ENCODE results near the gene FGF21.

The FGF21 gene

DNA sequence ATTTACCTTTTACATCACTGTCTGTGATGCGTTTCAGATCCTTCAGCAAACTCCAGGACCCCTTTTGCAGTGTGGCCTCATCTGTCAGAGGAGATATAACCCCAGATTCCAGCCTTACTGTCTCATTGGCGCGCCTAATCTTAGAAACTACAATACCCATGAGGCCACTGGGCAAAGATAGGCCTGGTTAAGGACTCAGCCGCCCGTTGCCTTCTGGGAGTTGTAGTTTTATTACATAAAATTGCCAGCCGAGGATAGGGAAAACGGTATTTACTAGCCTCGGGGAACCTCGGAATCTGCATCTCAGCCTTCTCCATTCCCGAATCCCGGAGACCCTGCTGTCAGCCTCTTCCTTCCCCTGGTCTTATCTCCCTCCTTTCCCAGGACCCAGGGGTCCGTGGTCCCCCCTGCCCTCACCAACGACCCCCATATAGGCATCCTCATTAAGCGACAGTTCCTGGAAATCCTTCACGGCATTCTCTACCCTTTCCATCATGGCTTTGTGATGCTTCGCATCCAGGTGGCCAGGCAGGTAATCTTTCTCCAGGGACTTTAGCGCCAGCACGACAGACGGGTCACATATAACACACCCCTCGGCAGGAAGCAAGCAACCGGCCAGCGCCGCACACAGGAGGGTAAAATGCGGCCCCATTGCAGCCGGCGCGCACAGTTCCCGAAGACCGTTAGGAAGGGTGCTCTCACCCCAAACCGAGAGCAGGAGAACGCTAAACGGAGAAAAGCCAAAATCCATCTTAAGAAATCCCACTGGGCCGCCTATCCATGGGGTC, 9.9 kb upstream of the FGF21 start:
- TF ChIP-seq EZH2 (IDR thresholded peaks at IDR 0.05) = no peak
- TF ChIP-seq FOXP2 (optimal IDR thresholded peaks at IDR 0.05; ENCODE audit: control extremely low read depth, extremely low read length, insufficient read depth) = no peak
- TF ChIP-seq POLR2AphosphoS5 (IDR thresholded peaks at IDR 0.05; ENCODE audit: borderline replicate concordance, low read depth, low read length) = no peak
- H3K4me3 ChIP-seq = no peak overlapping the region

GRCh38 chr19:48746110-48746509, 9.2 kb upstream of the FGF21 start:
- DNase-seq (ENCODE audit: low read depth, low spot score) = no peak
- H3K4me3 ChIP-seq = no peak overlapping the region
- peak overlapping the region; percentile 77 for H3K27ac ChIP-seq
- TF ChIP-seq FOXP2 (optimal IDR thresholded peaks at IDR 0.05; ENCODE audit: control extremely low read depth, extremely low read length, insufficient read depth) (no peak), EZH2 (IDR thresholded peaks at IDR 0.05) (no peak), POLR2AphosphoS5 (IDR thresholded peaks at IDR 0.05; ENCODE audit: borderline replicate concordance, low read depth, low read length) (no peak)
- H3K9me3 ChIP-seq (ENCODE audit: low read depth, low read length) = no peaks in the 10 kb centered on the region
- no peaks in the 10 kb centered on the region for H3K36me3 ChIP-seq (ENCODE audit: insufficient read depth, low read length)
- no peak overlapping the region for H3K9ac ChIP-seq (ENCODE audit: insufficient read length)

More for the DNA sequence above, 9.9 kb upstream of the FGF21 start:
- Histone ChIP-seq H3K9me3 (ENCODE audit: low read depth, low read length) (no peaks in the 10 kb centered on the region), H3K9ac (ENCODE audit: insufficient read length) (no peak overlapping the region), H3K36me3 (ENCODE audit: insufficient read depth, low read length) (no peaks in the 10 kb centered on the region), H3K27ac (no peak overlapping the region)
- peak; percentile 32 for DNase-seq (ENCODE audit: low read depth, low spot score)

DNA sequence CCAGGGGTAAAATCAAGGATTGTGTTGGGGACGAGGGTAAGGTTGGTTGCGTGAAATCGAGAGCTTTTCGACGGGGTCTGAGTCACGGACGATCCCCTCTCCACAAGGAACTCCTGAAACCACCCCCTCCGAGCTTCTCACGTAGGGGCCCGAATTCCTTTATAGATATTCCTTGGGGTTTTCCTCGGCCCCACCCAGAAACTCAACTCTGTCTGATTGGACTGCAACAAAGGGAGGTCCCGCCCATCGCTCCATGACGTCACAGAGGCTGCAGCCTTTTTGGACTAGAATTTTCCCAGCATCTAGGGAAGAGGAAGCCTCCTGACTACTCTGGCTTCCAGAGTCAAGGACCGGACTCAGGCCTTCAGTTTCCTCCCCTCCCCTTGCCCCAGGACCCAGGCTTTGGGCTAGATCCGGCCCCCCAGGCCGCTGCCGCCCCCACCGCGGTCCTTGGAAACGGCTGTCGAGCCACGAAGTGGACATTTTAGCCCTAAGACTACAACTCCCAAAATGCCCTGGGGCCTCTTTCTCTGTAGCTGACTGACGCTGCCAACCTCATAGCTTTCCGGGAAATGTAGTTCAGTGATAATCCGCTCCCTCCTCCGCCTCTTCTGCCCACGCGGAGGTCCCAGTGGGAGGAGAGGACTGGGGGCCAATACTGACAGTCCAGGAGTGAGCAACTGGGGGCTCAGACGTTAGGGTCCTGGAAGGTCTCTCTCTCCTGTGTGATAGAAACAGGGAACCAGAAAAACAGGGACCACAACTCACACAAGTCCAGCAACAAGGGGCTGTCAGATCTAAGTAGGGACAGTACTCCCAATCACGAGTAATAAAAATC, 8.4 kb upstream of the FGF21 start, which contains the start of gene IZUMO1:
Gene IZUMO1, minus strand, starts transcription at position 172 of the 838 bp plus-strand sequence. CDS start 1,050 bp downstream, outside the sequence.
- peak within 1 kb of the TSS; percentile 33 for H3K9ac ChIP-seq (ENCODE audit: insufficient read length)
- peak; percentile 79 for DNase-seq (ENCODE audit: low read depth, low spot score)

DNA sequence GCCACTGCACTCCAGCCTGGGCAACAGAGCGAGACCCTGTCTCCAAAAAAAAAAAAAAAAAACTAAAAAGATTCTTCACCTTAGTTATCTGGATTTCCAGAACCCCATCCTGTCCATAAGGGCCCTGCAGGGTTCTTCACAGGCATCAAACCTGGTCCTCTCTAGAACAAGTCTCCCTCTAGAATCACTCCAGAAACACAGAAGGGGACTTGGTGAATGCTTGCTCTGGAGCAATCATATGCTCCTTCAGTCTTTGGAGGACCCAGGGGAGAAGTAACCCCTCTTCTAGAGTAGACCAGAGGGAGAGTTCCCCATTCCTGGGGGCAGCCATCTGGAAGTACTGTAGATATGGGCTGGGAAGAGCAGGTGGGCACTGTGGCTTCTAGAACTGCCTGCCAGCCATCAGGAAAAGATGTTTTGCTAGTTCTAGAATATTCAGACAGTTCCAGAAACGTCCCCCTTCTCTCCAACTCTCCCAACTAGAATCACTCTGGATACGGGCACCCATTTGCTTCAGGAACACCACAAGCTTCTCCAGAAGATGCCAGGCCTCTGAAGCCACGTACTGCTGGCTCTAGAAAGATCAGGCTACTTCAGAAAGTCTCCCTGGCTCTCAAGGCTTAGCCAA, 5.6 kb upstream of the FGF21 start:
- Histone ChIP-seq H3K36me3 (ENCODE audit: insufficient read depth, low read length) (no peaks in the 10 kb centered on the region), H3K27ac (no peak overlapping the region), H3K9ac (ENCODE audit: insufficient read length) (no peak overlapping the region), H3K9me3 (ENCODE audit: low read depth, low read length) (no peaks in the 10 kb centered on the region), H3K4me3 (no peak overlapping the region)
- no peak for DNase-seq (ENCODE audit: low read depth, low spot score)
- TF ChIP-seq EZH2 (IDR thresholded peaks at IDR 0.05) = no peak
- TF ChIP-seq FOXP2 (optimal IDR thresholded peaks at IDR 0.05; ENCODE audit: control extremely low read depth, extremely low read length, insufficient read depth) = no peak
- no peak for TF ChIP-seq POLR2AphosphoS5 (IDR thresholded peaks at IDR 0.05; ENCODE audit: borderline replicate concordance, low read depth, low read length)

More for the DNA sequence above, 8.4 kb upstream of the FGF21 start, which contains the start of gene IZUMO1:
- H3K36me3 ChIP-seq (ENCODE audit: insufficient read depth, low read length) = no peaks in the 10 kb centered on the region
- H3K4me3 ChIP-seq = peak within 1 kb of the TSS; percentile 79
- no peaks in the 10 kb centered on the region for H3K9me3 ChIP-seq (ENCODE audit: low read depth, low read length)
- H3K27ac ChIP-seq = peak within 1 kb of the TSS; percentile 77
- TF ChIP-seq EZH2 (IDR thresholded peaks at IDR 0.05) (no peak), POLR2AphosphoS5 (IDR thresholded peaks at IDR 0.05; ENCODE audit: borderline replicate concordance, low read depth, low read length) (peak; percentile 50), FOXP2 (optimal IDR thresholded peaks at IDR 0.05; ENCODE audit: control extremely low read depth, extremely low read length, insufficient read depth) (no peak)

- no peak overlapping the region for H3K4me3 ChIP-seq
- no peaks in the 10 kb centered on the region for H3K9me3 ChIP-seq (ENCODE audit: low read depth, low read length)
- no peaks in the 10 kb centered on the region for H3K36me3 ChIP-seq (ENCODE audit: insufficient read depth, low read length)
- DNase-seq (ENCODE audit: low read depth, low spot score) = no peak
- H3K27ac ChIP-seq = no peak overlapping the region
- H3K9ac ChIP-seq (ENCODE audit: insufficient read length) = no peak overlapping the region
- TF ChIP-seq FOXP2 (optimal IDR thresholded peaks at IDR 0.05; ENCODE audit: control extremely low read depth, extremely low read length, insufficient read depth) = no peak
- TF ChIP-seq POLR2AphosphoS5 (IDR thresholded peaks at IDR 0.05; ENCODE audit: borderline replicate concordance, low read depth, low read length) = no peak
- TF ChIP-seq EZH2 (IDR thresholded peaks at IDR 0.05) = no peak
Observed at GRCh38 chr19:48750351-48750750, 5.0 kb upstream of the FGF21 start.

DNA sequence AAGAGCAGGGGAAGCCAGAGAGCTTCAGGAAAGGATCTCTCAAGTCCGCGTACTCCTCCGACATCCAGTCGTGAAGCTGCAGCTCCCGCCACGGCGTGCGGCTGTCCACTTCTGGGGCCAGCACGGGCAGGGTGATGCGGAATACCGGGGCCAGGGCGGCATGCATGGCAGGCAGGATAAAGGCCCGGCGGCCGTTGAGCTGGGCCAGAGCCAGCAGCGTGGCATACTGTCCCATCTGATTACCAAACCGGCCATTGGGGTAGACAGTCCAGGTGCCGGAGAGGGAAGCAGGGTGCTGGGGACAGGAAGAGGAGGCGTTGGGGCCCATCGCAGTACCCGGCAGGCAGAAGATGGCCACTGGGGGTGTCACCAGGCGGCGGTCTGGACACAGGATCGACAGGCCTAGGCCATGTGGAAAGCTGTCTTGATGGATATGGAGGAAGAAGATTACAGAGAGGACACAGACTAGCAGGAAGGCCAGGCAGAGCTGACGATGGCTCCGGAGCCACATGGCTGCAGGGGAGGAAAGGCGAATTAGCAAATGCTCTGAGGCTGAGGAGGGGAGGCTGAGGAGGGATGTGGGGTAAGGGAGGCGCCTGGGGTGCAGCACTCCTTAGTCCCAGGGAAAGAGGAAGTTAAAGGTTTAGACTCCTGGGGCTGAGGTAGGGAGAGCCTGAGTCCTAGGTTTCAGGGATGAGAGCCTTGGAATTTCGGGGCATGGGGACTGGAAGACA, 4.4 kb upstream of the FGF21 start:
- Histone ChIP-seq H3K9me3 (ENCODE audit: low read depth, low read length) (no peaks in the 10 kb centered on the region), H3K9ac (ENCODE audit: insufficient read length) (no peak overlapping the region), H3K27ac (no peak overlapping the region), H3K4me3 (no peak overlapping the region), H3K36me3 (ENCODE audit: insufficient read depth, low read length) (no peaks in the 10 kb centered on the region)
- no peak for DNase-seq (ENCODE audit: low read depth, low spot score)
- no peak for TF ChIP-seq EZH2 (IDR thresholded peaks at IDR 0.05)
- TF ChIP-seq FOXP2 (optimal IDR thresholded peaks at IDR 0.05; ENCODE audit: control extremely low read depth, extremely low read length, insufficient read depth) = no peak
- TF ChIP-seq POLR2AphosphoS5 (IDR thresholded peaks at IDR 0.05; ENCODE audit: borderline replicate concordance, low read depth, low read length) = no peak

DNA sequence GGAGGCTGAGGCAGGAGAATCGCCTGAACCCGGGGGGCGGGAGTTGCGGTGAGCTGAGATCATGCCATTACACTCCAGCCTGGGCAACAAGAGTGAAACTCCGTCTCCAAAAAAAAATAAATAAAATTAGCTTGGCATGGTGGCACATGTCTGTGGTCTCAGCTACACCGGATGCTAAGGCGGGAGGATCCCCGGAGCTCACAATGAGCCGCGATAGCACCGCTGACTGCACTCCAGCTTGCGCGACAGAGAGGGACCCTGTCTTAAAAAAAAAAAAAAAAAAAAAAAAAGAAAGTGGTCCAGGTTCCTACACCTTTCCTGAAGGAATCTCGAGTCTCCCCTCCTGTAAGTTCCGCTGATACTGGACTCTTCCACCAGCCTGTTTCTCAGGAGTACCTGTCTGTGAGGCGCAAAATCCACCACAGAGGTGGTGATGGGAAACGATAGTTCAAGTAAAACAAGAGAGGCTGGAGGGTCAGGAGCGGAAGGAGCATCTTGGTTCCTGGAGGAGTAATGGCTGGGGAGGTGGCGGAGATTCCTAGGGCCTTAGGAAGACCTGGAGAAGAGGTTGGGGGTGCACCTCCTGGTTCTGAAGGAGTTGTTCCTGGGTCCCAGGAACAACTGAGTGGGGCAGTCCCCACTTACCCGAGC, 3.4 kb upstream of the FGF21 start:
- no peak for DNase-seq (ENCODE audit: low read depth, low spot score)
- TF ChIP-seq EZH2 (IDR thresholded peaks at IDR 0.05) (no peak), POLR2AphosphoS5 (IDR thresholded peaks at IDR 0.05; ENCODE audit: borderline replicate concordance, low read depth, low read length) (no peak), FOXP2 (optimal IDR thresholded peaks at IDR 0.05; ENCODE audit: control extremely low read depth, extremely low read length, insufficient read depth) (no peak)
- Histone ChIP-seq H3K36me3 (ENCODE audit: insufficient read depth, low read length) (no peaks in the 10 kb centered on the region), H3K9me3 (ENCODE audit: low read depth, low read length) (no peaks in the 10 kb centered on the region), H3K9ac (ENCODE audit: insufficient read length) (no peak overlapping the region), H3K27ac (no peak overlapping the region), H3K4me3 (no peak overlapping the region)

Data from SK-N-MC (cell line).